DMS 273 (cell line): ENCODE data around the gene MYO18A.
A peak's percentile ranks its signal among the peaks of the same experiment; 100 is the strongest.
"Not testable (repeated sequence)": the region's sequence is repeated elsewhere in the genome, so short reads cannot be mapped to it uniquely, and the experiment has no call there.

Source experiments
- DNase-seq: peaks from one replicate; lab custom pipeline; 2025; ENCODE audit not compliant: unreplicated experiment; lab: John Stamatoyannopoulos, UW

MYO18A gene, protein sequence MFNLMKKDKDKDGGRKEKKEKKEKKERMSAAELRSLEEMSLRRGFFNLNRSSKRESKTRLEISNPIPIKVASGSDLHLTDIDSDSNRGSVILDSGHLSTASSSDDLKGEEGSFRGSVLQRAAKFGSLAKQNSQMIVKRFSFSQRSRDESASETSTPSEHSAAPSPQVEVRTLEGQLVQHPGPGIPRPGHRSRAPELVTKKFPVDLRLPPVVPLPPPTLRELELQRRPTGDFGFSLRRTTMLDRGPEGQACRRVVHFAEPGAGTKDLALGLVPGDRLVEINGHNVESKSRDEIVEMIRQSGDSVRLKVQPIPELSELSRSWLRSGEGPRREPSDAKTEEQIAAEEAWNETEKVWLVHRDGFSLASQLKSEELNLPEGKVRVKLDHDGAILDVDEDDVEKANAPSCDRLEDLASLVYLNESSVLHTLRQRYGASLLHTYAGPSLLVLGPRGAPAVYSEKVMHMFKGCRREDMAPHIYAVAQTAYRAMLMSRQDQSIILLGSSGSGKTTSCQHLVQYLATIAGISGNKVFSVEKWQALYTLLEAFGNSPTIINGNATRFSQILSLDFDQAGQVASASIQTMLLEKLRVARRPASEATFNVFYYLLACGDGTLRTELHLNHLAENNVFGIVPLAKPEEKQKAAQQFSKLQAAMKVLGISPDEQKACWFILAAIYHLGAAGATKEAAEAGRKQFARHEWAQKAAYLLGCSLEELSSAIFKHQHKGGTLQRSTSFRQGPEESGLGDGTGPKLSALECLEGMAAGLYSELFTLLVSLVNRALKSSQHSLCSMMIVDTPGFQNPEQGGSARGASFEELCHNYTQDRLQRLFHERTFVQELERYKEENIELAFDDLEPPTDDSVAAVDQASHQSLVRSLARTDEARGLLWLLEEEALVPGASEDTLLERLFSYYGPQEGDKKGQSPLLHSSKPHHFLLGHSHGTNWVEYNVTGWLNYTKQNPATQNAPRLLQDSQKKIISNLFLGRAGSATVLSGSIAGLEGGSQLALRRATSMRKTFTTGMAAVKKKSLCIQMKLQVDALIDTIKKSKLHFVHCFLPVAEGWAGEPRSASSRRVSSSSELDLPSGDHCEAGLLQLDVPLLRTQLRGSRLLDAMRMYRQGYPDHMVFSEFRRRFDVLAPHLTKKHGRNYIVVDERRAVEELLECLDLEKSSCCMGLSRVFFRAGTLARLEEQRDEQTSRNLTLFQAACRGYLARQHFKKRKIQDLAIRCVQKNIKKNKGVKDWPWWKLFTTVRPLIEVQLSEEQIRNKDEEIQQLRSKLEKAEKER (N-terminal part only)

DNA sequence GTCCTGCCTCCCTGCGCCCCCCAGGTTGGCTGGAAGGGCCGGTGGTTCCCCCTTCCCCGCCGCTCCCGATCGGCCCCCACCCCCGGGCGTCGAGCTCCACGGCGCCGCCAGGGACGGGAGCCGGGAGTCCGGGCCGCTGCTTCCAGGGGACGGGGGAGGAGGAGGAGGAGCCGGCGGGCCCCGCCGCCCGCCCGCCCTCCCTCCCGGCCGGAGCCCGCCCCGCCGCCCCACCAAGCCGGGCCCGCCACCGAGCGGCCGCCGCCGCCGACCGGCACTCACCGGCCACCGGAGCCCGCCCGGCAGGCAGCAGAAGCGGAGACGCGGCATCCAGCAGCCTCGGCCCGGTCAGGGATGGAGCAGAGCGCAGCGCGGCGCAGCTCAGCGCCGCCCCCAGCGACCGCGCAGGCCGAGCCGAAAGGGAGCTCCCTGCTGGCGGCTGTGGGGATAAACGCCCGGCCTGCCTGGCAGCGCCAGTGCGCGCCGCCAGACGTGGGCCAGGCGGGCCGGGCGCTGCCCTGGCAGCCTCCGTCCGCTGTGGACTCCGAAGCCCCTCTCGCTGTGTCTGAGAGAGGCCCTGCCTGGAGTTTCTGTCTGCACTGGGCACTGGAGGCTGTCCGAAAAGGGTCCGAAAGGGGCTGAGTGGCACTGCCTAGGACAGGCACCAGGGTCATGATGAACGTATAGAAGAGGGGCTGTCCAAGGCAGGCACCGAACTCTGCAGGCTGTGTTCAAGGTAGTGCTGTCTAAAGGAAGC lies at the start of gene MYO18A:
MYO18A (minus strand) TSS at position 365 of the 754 bp plus-strand sequence. CDS start 13,458 bp downstream, outside the sequence.
- DNase-seq, result peak; percentile 93

DNA sequence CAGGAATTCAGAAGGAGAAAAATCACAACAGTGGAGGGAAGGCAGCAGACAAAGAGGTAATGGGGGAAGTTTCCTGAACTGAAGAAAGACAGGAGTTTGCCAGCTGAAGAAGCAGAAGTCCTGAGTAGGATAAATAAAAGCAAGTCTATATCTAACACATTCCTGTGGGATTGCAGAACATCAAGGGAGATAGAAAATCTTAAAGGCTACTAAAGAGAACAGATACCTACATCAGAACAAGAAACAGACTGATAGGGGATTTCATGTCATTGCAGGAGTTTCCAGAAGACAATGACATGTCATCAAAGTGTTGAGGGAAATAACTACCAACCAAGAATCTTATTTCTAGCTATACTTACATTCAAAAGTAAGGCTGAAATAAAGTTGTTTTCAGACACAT lies 45.2 kb upstream of the MYO18A start:
- DNase-seq, result no peak

DNA sequence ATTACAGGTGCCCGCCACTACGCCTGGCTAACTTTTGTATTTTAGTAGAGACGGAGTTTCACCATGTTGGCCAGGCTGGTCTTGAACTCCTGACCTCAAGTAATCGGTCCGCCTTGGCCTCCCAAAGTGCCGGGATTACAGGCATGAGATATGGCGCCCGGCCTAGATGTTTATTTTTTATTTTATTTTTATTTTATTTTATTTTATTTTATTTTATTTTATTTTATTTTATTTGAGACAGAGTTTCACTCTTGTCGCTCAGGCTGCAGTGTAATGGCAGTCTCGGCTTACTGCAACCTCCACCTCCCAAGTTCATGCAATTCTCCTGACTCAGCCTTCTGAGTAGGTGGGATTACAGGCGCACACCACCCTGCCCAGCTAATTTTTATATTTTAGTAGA lies 41.1 kb upstream of the MYO18A start:
- DNase-seq, result not testable (repeated sequence)

DNA sequence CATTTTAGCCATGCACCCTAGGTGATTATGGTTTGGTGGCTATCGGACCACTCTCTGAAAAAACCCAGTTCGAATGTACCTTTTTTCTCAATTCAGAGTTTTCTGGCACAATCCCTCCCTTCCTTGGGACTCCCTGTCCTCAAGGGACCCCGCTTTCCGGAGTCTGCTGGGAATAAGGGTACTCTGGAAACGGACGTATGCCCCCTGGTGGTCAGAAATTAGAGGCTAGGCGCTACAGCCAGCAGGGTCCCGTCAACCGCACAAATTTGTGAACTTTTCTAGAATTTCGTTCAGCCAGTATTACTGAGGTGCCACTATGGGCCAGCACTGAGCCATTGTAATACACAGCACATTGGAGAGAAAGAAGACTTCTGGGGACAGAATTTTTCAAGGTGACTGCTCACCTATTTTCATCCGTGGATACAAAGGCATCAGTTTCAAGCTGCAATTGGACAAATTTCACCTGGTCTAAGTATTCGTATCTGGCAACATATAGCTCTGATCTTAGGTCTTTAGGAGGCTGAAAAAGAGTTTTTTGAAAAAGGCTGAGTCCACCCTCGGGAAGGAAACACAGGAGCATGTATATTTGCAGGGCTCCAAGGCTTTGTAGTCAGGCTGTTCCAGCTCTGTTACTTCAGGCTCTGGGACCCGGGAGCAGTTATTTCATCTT lies 39.3 kb upstream of the MYO18A start:
- DNase-seq, result peak; percentile 91

DNA sequence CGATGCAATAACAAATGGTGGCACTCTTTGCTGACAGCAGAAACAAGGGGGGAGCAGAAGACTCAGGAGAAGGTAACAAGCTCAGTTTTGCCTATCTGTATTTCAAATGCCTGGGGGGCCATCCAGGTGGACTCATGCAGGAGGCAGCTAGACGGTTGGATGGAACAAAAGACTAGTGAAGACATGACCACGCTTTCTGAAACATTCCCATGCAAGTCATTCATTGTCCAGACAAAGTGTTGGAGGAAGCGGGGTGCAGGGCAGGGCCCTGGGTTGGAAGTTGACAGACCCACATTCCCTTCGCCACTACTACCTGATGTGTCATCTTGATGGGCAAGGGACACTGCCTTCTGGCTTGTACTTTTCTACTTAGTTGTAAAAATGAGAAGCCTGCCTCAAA lies 36.7 kb upstream of the MYO18A start:
- DNase-seq, result no peak

DNA sequence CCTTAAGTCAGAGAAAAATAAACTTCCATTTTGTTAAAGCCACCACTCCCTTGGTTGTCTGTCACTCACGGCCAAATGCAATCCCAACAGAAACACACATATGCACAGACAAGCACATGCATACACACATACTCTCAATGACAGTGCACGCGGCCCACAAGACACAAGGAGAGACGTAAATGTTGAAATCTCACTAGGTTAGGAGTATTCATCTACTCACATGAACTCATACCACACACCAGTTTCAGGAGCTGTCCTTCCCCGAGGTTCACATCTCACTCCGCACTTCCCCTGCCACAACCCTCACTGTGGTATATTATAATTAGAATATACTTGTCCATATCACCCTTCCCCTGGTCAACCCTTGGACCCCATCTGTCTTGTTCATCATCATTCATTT lies 36.0 kb upstream of the MYO18A start:
- no peak for DNase-seq

DNA sequence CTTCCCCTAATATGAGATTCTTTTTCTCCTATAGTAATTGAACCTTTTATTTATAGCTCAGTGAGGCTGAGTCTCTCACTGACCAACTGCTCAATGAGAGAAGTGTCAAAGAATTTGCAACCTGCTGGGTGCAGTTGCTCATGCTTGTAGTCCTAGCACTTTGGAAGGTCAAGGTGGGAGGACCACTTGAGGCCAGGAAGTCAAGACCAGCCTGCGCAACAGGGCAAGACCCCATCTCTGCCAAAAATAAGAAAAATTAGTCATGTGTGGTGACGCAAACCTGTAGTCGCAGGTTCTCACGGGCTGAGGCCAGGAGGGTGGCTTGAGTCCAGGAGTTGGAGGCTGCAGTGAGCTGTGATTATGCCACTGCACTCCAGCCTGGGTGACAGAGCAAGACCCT lies 35.5 kb upstream of the MYO18A start:
- no peak for DNase-seq

DNA sequence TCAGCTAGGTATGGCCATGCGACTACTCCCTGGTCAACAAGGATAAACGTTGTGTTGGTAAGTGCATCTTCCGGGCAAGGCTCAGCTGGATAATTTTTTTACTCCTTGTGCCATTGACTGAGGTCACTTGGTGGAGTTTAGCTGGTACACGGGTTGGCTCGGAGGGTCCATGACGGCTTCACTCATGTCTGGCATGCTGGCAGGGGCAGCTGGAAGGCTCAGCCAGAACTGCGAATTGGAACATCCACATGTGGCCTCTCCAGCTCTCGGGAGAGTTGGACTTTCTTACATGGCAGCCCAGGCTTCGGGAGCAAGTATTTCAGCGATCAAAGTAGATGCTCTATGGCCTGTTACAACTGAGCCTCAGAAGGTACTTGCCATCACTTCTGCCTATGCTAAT lies 35.0 kb upstream of the MYO18A start:
- no peak for DNase-seq

DNA sequence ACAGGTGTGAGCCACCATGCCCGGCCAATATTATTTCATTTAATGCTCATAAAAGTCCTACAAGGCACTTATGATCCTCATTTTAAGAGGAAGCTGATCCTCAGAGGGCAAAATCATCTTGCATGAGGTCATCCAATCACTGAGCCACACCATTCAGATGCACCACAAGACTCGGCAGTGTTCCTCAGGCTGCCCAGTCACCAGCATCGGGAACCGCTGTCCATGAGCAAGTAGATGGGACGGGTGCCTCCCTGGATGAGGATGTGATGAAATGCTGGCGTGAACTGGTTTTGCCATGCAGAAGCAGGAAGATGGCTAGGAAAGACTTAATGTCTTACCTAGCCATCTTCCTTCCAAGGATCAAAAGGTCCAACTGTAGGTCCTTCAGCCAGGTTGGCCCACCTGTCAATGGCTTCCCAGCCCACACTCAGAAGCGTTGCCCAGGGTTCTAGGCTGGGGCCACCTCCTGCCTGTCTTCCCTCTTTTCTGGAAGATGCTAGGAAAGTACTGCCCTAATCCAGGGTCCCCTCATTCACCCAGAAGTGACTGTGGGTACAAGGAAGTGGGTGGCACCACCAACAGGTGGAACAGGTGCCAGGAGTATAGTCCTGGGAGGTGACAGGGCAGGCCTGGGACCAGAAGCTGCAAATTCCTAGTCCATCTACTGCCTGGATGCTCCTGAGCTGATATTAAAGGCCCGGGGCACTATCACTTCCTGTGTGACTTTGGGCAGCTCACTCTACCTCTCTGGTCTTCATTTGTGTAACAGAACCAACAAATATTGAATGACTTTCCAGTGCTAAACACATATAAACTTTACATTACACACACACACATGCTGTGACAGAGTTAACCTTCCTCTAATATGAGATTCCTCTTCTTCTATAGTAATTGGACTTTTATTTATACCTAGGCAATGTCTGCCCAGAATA lies 34.3 kb upstream of the MYO18A start:
- DNase-seq, result no peak

DNA sequence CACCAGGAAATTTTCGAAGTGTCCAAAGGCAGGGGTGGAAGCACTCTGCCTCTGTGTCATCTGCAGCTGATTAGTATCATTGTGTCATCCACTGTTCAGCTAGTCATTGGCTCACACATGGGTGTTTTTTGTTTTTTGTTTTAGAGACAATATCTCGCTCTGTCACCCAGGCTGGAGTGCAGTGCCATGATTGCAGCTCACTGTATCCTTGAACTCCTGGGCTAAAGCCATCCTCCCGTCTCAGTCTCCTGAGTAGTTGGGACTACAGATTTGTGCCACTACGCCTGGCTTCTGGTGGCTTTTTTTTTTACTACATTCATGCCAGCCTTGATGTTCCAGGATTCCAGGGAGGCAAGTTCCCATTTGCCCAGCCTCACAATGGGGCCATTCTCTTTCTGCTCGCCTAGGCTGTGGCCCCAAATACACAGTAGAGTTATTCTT lies 32.5 kb upstream of the MYO18A start:
- DNase-seq, result no peak

DNA sequence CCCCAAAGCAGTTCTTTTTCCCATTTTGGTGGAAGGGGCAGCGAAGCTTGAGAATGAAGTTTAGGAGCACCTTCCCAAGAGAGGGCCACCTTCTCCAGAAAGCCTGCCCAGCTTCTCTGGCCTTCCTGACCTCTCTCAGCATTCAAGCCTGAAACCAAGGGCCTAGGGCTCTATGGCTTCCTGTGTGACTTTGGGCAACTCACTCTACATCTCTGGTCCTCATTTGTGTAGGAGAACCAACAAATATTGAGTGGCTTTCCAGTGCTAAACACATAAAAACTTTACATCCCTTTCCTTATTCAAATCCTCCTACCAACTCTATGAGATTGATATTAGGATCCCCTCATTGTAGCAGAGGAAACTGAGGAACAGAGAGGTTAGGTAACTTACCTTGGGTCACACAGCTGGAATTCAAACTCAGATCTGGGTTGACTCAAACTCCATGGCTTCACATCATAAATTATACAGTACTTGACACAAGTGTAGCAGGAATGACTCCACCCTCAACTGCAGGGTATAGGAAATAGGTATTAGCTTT lies 32.0 kb upstream of the MYO18A start:
- no peak for DNase-seq

DNA sequence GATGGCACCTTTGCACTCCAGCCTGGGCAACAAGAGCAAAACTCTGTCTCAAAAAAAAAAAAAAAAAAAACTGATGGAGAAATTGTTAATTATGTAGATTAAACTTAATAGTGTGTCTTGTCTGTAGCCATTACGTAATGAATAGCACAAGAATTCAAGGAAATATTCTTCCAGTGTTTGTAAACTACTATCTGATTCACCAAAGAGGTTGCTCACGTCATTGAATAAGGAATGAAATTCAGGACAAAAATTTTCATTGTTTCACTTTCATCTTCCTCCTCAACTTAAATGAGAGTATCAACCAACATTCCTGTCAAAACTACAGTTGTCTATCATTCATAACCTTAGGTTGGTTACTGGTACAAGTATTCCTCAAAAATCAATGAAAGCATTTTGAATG lies 30.7 kb upstream of the MYO18A start:
- DNase-seq, result no peak

DNA sequence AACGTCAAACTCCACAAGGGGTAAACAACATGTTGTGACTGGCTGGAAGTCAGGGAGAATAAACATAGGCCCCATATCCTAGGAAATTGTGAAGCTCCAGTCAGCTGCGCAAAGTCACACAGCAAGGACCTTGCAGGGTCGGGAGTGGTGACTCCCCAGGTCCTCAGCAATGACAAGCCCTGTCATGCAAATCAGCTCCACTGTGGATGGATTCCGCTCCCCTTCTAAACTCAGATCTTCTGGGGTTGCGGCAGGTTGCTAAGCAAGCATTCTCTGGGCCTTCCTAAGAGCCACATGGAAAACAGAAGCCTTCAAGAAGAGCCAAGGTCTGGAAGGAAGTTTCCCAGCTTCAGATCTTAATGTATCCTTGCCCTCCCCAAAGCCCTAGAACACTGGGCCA lies 28.9 kb upstream of the MYO18A start:
- DNase-seq, result no peak

DNA sequence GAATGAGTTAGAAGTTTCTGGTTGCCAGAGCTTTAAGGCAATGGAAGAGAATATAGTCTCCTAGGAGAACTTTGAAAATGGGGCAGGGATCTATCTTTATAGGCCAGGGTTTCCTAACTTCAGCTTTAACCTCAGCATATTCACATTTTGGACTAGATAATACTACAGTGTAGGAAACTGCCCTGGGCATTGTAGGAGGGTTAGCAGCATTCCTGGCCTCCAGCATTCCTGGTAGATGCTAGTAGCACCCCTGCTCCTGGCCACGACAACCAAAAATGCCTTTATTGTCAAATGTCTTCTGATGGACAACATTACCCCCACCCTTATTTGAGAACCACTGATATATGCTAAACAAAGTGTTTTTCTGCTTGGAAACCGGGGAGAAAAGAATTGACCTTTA lies 27.8 kb upstream of the MYO18A start:
- DNase-seq, result no peak

DNA sequence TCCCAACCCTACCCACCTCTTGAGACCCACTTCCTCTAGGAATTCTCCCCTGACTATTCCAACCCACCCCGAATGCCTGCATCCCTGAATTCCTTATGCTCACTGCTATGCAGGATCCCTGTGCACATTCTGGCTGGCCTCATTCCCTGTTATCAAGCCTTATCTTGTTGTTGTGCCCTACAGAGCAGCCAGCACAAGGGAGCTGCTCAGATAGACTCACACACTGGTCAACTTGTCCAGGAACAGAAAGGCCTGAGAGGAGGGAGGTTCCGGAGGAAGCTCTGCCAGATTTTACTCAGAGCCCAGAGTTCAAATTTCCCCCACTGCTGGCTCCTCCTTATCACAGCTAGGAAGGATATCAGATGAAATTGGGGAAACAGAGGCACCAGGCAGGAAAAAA lies 24.8 kb upstream of the MYO18A start:
- no peak for DNase-seq

DNA sequence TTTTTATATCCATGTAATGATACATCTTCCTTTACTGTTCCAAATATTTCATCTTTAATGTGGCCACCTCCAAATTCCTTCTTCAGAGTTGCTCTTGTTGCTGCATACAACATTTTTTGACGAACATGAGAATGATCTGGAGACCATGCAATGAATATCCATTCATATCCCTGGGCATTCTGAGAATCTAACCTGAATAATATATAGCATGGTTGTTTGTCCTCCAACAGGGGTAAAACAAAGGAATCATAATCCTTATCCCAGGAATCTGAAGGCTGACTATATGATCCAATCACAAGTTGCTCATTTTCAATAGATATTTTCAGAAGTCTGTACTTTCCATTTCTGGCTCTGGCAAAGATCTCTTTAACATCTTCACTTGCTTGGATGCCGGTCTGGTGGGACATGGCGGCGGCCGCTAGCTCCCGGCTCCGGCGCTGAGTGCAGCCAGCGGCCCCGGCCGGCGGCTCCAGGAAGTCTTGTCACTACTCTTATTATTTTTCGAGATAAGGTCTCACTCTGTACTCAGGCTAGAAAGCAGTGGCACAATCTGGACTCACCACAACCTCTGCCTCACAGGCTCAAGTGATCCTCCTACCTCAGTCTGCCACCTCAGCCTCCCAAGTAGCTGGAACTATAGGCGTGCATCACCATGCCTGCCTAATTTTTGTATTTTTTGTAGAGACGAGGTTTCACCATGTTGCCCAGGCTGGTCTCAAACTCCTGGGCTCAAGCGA lies 24.0 kb upstream of the MYO18A start:
- not testable (repeated sequence) for DNase-seq

DNA sequence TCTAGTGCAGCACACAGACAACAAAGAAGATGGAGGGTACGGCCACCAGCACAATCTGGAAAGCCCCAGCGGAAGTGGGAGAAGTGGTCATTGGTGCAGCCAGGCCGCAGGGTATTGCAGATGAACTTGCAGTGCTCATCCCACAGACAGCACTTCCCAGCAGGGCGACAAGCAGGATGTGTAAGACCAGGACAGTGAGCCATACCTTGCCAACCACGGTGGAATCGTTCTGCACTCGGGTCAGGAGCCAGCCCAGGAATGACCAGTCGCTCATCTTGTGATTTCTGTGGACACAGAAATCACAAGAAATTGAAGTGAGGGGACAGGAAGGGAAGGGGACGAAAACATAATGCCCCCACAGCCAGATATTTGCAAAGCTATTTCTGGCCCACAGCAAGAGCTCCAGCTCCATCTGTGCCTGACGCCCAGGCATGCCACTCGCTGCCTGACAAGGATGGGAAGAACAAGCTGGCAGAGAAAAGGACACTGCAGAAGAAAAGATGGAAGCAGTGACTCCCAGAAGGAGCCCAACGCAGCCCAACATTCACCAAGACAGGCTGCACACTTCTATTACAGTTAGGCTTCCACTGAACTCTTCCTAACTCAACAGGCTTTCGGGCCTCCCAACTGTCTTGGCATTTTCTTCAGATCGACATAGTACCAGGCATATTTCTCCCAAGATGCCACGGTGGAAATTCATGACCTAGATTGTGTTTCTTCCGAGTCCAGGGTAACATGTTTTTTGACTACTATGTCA lies 17.5 kb upstream of the MYO18A start:
- DNase-seq, result peak; percentile 17
